T-cell (primary cell): ENCODE measurements around the gene MACROH2A2. TPM values are rescaled to one million over a fixed set of nuclear protein-coding genes. Genes with fewer than 3 reads are reported as not detected.

Experiments used
- ATAC-seq, 4 experiments: fragments of 200-7000 bp in 3 of 4; fragments of 150-1000 bp in 1 of 4; cut with Tn5 transposase; replicated peaks in 1 of 4; 1 replicate in 3 of 4; 2 replicates in 1 of 4; pipeline ENCODE4 v1.10.0; 2021; ENCODE audit warnings: moderate library complexity in 3 of 4, mild to moderate bottlenecking in 2 of 4, moderate number of reproducible peaks in 1 of 4
- CTCF ChIA-PET, 2 donors: fragments of 300-600 bp; sonication (Branson Sonifier 250); formaldehyde crosslinking; loops; one replicate each; lab custom pipeline; 2022; ENCODE audit warnings: antibody characterized with exemption in 2 of 2; lab: Charles Lee
- POLR2A ChIA-PET, 2 donors: fragments of 300-600 bp; sonication (Branson Sonifier 250); formaldehyde crosslinking; loops; one replicate each; lab custom pipeline; 2022; ENCODE audit warnings: antibody characterized with exemption in 2 of 2; lab: Charles Lee
- DNase-seq, 35 experiments: peaks; one replicate each; pipeline versions ENCODE4 v3.0.0 to v3.0.0-alpha.2; 2013 to 2023
- H3K27ac ChIP-seq: one replicate; pipeline ENCODE4 v1.5.1; 2013; ENCODE audit warnings: low read length
- H3K27me3 ChIP-seq, 2 experiments: replicated peaks in 1 of 2; 1 replicate in 1 of 2; 2 replicates in 1 of 2; pipeline versions ENCODE4 v1.6.1 to v1.7.0; 2013; ENCODE audit warnings: low read length in 1 of 2, mixed read lengths in 1 of 2; ENCODE audit not compliant: control insufficient read depth in 2 of 2, insufficient read depth in 2 of 2; ENCODE audit errors: extremely low read depth in 1 of 2
- H3K36me3 ChIP-seq, 2 donors: 1 replicate in 1 of 2; 2 replicates in 1 of 2; pipeline versions ENCODE4 v1.6.1 to v1.7.0; 2013; ENCODE audit warnings: low read length in 1 of 2; ENCODE audit not compliant: control insufficient read depth in 2 of 2, insufficient read depth in 1 of 2; ENCODE audit errors: extremely low read depth in 1 of 2
- H3K4me1 ChIP-seq, 2 experiments: 1 replicate in 1 of 2; 2 replicates in 1 of 2; pipeline versions ENCODE4 v1.6.1 to v1.7.0; 2013; ENCODE audit warnings: low read length in 2 of 2, mixed read lengths in 1 of 2; ENCODE audit not compliant: insufficient read depth in 2 of 2, control insufficient read depth in 1 of 2; ENCODE audit errors: extremely low read depth in 1 of 2
- H3K4me3 ChIP-seq, 2 donors: 1 replicate in 1 of 2; 2 replicates in 1 of 2; pipeline versions ENCODE4 v1.5.1 to v1.7.0; 2013; ENCODE audit warnings: mild to moderate bottlenecking in 2 of 2, low read length in 1 of 2, moderate library complexity in 1 of 2; ENCODE audit not compliant: control insufficient read depth in 1 of 2; ENCODE audit errors: extremely low read depth in 1 of 2
- H3K9me3 ChIP-seq: 2 replicates; pipeline ENCODE4 v1.7.0; 2013
- H3K27ac Mint-ChIP-seq, 2 donors: one replicate each; pipeline ENCODE4 v1.8.0; 2020 to 2021; ENCODE audit warnings: mild to moderate bottlenecking in 2 of 2, mixed read lengths in 2 of 2
- H3K27me3 Mint-ChIP-seq, 2 donors: one replicate each; pipeline ENCODE4 v1.8.0; 2021 to 2022; ENCODE audit warnings: mixed read lengths in 2 of 2
- H3K36me3 Mint-ChIP-seq: one replicate; pipeline ENCODE4 v1.8.0; 2021; ENCODE audit warnings: mixed read lengths
- H3K4me1 Mint-ChIP-seq, 3 donors: one replicate each; pipeline ENCODE4 v1.8.0; 2020 to 2022; ENCODE audit warnings: mixed read lengths in 3 of 3, mild to moderate bottlenecking in 1 of 3
- H3K4me3 Mint-ChIP-seq, 3 donors: one replicate each; pipeline ENCODE4 v1.8.0; 2020 to 2022; ENCODE audit warnings: mild to moderate bottlenecking in 3 of 3, mixed read lengths in 3 of 3, moderate library complexity in 3 of 3
- H3K9me3 Mint-ChIP-seq, 3 donors: one replicate each; pipeline ENCODE4 v1.8.0; 2020 to 2022; ENCODE audit warnings: mixed read lengths in 3 of 3
- WGBS: methylation state at CpG from one replicate; pipeline ENCODE4 v1.1.5; 2013; ENCODE audit warnings: missing lambda C conversion rate; ENCODE audit not compliant: insufficient coverage; 5-methylcytosine and 5-hydroxymethylcytosine counted together
- total RNA-seq, 35 experiments: library from RNA in 6 of 35; stranded (reverse) in 6 of 35; fragments of 120-200 nt in 1 of 35; gene quantifications; one replicate each; pipeline versions ENCODE4 v1.2.1 to v1.2.4 and lab custom pipeline; 2013 to 2026

Gene MACROH2A2
- total RNA-seq, 5 donors from 2014 or later (not counting 1 experiment from before 2014, with no cell fraction given), result 3.1 to 4.7 (median 3.8) TPM

- no peaks in the 10 kb centered on the region for H3K4me1 Mint-ChIP-seq
- WGBS, result no CpG with 5 or more reads among the region's 3 CpGs
- H3K27ac Mint-ChIP-seq, result no peak overlapping the region
- Histone ChIP-seq H3K27me3 (no peaks in the 10 kb centered on the region), H3K4me1 (no peaks in the 10 kb centered on the region), H3K36me3 (peaks cover 4 to 5% of the 10 kb centered on the region in 2 donors), H3K4me3 (no peak overlapping the region), H3K9me3 (no peaks in the 10 kb centered on the region), H3K27ac (no peak overlapping the region)
- H3K4me3 Mint-ChIP-seq, result no peak overlapping the region
- peaks cover 8% of the 10 kb centered on the region for H3K36me3 Mint-ChIP-seq
- CTCF ChIA-PET, result no interaction called here
- ATAC-seq, result no peak
- H3K9me3 Mint-ChIP-seq, result no peaks in the 10 kb centered on the region
- H3K27me3 Mint-ChIP-seq, result no peaks in the 10 kb centered on the region
- POLR2A ChIA-PET, result no interaction called here
- no peak for DNase-seq
Observed at GRCh38 chr10:70124918-70125317, 72.3 kb downstream of the MACROH2A2 start.

- DNase-seq (no peak), ATAC-seq (no peak)
- no peaks in the 10 kb centered on the region for H3K27me3 Mint-ChIP-seq
- ChIA-PET CTCF (interaction anchor here in 1 of 2 donors (1.0 kb wide), 1 partner anchor 10 kb away, joined by 3 read pairs; no protein-coding TSS in a partner anchor), POLR2A (no interaction called here)
- Histone ChIP-seq H3K9me3 (no peaks in the 10 kb centered on the region), H3K27me3 (no peaks in the 10 kb centered on the region), H3K36me3 (peaks cover under 1 to 2% of the 10 kb centered on the region in 2 donors), H3K27ac (no peak overlapping the region), H3K4me3 (no peak overlapping the region), H3K4me1 (no peaks in the 10 kb centered on the region)
- no peaks in the 10 kb centered on the region for H3K9me3 Mint-ChIP-seq
- H3K36me3 Mint-ChIP-seq, result peaks cover 11% of the 10 kb centered on the region
- no peak overlapping the region for H3K4me3 Mint-ChIP-seq
- 60% methylated on average over 1 of the region's 5 CpGs for WGBS
- peaks cover 0 to 5% (median 4%) of the 10 kb centered on the region in 3 donors for H3K4me1 Mint-ChIP-seq
- no peak overlapping the region for H3K27ac Mint-ChIP-seq
Observed at GRCh38 chr10:70125918-70126552, 73.4 kb downstream of the MACROH2A2 start.

DNA sequence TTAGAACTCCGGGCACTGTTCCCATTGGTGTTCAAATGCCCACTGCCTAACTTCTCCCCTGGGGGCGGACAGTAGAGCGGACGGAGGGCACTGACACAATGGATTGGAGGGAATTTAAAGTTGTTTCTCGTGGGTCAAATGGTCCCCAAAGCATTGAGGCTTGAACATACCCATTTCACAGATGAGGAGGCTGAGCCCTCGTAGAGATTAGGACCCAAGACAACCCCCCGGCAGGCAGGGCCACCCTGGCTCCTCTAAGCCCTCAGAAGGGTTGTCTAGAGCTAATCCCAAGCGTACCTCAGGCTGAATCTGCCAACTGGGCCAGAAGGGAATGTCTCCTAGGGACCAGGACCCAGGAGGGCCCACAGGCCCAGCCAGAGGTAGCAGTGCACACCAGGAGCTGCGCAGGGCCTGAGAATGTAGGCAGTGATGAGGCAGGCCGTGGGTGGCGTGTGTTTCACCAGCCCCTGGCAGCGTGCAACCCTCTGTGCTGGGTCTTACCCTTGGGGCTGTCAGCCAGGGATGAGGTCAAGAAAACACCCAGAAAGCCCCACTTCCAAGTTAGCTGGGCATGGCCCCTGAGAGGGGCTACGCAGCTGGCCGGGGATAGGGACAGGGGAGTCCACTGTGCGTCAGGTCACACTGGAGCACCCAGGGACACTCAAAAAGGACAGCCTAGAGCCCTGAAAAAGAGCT is 74.2 kb downstream of the MACROH2A2 start:
- H3K36me3 ChIP-seq, result no peaks in the 10 kb centered on the region
- peaks cover 3 to 12% (median 10%) of the 10 kb centered on the region in 3 donors for H3K4me1 Mint-ChIP-seq
- CTCF ChIA-PET, result interaction anchor here (0.6 to 1.0 kb wide), 2 partner anchors 11 to 28 kb away, joined by 3 to 4 read pairs; no protein-coding TSS in a partner anchor
- H3K36me3 Mint-ChIP-seq, result peaks cover 11% of the 10 kb centered on the region
- DNase-seq, result no peak
- H3K9me3 Mint-ChIP-seq, result no peaks in the 10 kb centered on the region
- POLR2A ChIA-PET, result no interaction called here
- no peak overlapping the region for H3K27ac ChIP-seq
- 98% methylated on average over 10 of the region's 15 CpGs for WGBS
- no peaks in the 10 kb centered on the region for H3K27me3 Mint-ChIP-seq
- no peak overlapping the region for H3K4me3 ChIP-seq
- H3K27me3 ChIP-seq, result peaks cover 0 to 1% of the 10 kb centered on the region in 2 experiments
- no peak overlapping the region for H3K4me3 Mint-ChIP-seq
- peaks cover 0 to 8% of the 10 kb centered on the region in 2 experiments for H3K4me1 ChIP-seq
- ATAC-seq, result no peak
- no peak overlapping the region for H3K27ac Mint-ChIP-seq
- no peaks in the 10 kb centered on the region for H3K9me3 ChIP-seq

DNA sequence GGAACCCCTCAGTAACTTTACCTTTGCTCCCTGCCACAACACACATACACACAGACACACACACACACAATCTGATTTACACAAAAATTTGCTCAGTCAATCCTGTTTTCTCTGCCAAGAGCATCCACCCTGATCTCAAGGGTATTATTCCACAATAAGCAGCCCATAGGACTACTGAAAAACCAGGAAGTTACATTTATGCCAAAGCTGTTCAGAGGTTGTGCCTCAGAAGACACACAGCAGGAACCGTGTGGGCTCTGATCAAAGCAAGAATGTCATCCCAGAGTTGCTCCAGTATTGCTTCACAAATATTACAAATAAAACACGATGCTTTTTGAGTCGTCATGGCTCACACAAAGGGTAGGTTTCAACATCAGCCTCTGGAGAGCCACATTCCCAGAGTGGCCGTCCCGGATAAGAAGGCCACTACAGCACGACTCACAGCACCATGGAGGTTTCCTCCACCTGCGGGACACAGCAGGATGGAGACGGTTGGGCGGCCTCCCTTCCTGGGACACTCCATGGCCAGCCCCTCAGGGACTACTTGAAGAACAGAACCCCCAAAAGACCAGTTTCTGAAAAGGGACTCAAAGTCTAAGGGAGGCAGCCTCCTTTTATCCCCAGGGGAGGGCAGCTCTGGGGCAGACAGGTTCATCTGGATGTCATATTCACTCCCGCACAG is 78.4 kb downstream of the MACROH2A2 start:
- Histone ChIP-seq H3K4me1 (peaks cover 0 to 19% of the 10 kb centered on the region in 2 experiments), H3K27me3 (peaks cover 0 to 12% of the 10 kb centered on the region in 2 experiments), H3K4me3 (no peak overlapping the region), H3K9me3 (no peaks in the 10 kb centered on the region), H3K36me3 (no peaks in the 10 kb centered on the region), H3K27ac (no peak overlapping the region)
- Mint-ChIP-seq H3K4me3 (peak overlapping the region; percentile 3 to 39 (median 18)), H3K27ac (no peak overlapping the region), H3K4me1 (peaks cover 18 to 25% (median 23%) of the 10 kb centered on the region in 3 donors), H3K9me3 (no peaks in the 10 kb centered on the region), H3K36me3 (peaks cover 2% of the 10 kb centered on the region), H3K27me3 (no peaks in the 10 kb centered on the region)
- CTCF ChIA-PET, result no interaction called here
- 98% methylated on average over 8 of the region's 10 CpGs for WGBS
- DNase-seq (no peak), ATAC-seq (no peak)
- POLR2A ChIA-PET, result no interaction called here

GRCh38 chr10:70131560-70131937 is 78.9 kb downstream of the MACROH2A2 start:
- Histone ChIP-seq H3K36me3 (no peaks in the 10 kb centered on the region), H3K27ac (no peak overlapping the region), H3K27me3 (peaks cover 0 to 12% of the 10 kb centered on the region in 2 experiments), H3K4me3 (no peak overlapping the region), H3K4me1 (peaks cover 0 to 19% of the 10 kb centered on the region in 2 experiments), H3K9me3 (no peaks in the 10 kb centered on the region)
- ChIA-PET POLR2A (no interaction called here), CTCF (no interaction called here)
- peak overlapping the region; percentile 79 to 84 (median 82) for H3K4me3 Mint-ChIP-seq
- H3K9me3 Mint-ChIP-seq, result no peaks in the 10 kb centered on the region
- H3K36me3 Mint-ChIP-seq, result peaks cover 3% of the 10 kb centered on the region
- peak overlapping the region in 1 of 2 donors; percentile 78 for H3K27ac Mint-ChIP-seq
- WGBS, result 100% methylated on average over 3 of the region's 4 CpGs
- H3K27me3 Mint-ChIP-seq, result no peaks in the 10 kb centered on the region
- H3K4me1 Mint-ChIP-seq, result peaks cover 18 to 25% (median 23%) of the 10 kb centered on the region in 3 donors
- ATAC-seq (no peak), DNase-seq (no peak)
